ENCODE measurements around the gene RNASE9. TPM values are rescaled to one million over a fixed set of nuclear protein-coding genes. Genes with fewer than 3 reads are reported as not detected.

Gene RNASE9
- polyA plus RNA-seq, 3 donors: not detected

GRCh38 chr14:20583142-20583541, 22.3 kb upstream of the RNASE9 start:
- H3K27ac Mint-ChIP-seq: no peak overlapping the region
- no peak overlapping the region for H3K4me2 ChIP-seq (replicated peaks; ENCODE audit: extremely low read depth, low read length, poor library complexity, severe bottlenecking)
- H3K79me2 ChIP-seq (ENCODE audit: insufficient read depth, low read length): no peaks in the 10 kb centered on the region
- peaks cover 2 to 5% (median 4%) of the 10 kb centered on the region in 7 donors for H3K9me3 Mint-ChIP-seq
- no peak overlapping the region for H3K27ac ChIP-seq (ENCODE audit: low read depth in 1 of 2, low read length in 2 of 2)
- TF ChIP-seq CTCF (IDR thresholded peaks at IDR 0.05): no peak
- peaks cover 0 to 5% (median 4%) of the 10 kb centered on the region in 3 donors for H3K27me3 Mint-ChIP-seq (ENCODE audit: low read depth in 3 of 3)
- no peaks in the 10 kb centered on the region for H3K27me3 ChIP-seq (ENCODE audit: control insufficient read depth in 2 of 2, insufficient read depth in 2 of 2, low read length in 2 of 2)
- H3K4me1 Mint-ChIP-seq: peaks cover 13% of the 10 kb centered on the region
- H3K36me3 ChIP-seq (replicated peaks in 1 of 2; ENCODE audit: control insufficient read depth in 1 of 2, insufficient read depth in 2 of 2, low read length in 2 of 2): no peaks in the 10 kb centered on the region
- no peak for DNase-seq
- no peaks in the 10 kb centered on the region for H3K9me3 ChIP-seq (replicated peaks in 1 of 2; ENCODE audit: control insufficient read depth in 1 of 2, insufficient read depth in 1 of 2, low read length in 2 of 2)
- H3K36me3 Mint-ChIP-seq: no peaks in the 10 kb centered on the region
- H3K4me3 ChIP-seq (replicated peaks in 1 of 3; ENCODE audit: low read depth in 2 of 3, low read length in 3 of 3): no peak overlapping the region
- H3K9ac ChIP-seq (ENCODE audit: insufficient read depth, low read length, poor library complexity, severe bottlenecking): no peak overlapping the region
- intact Hi-C loops (cut with micrococcal nuclease): no loop called here
- H4K20me1 ChIP-seq (ENCODE audit: insufficient read depth, low read length): no peaks in the 10 kb centered on the region
- H2AFZ ChIP-seq (ENCODE audit: insufficient read depth, low read depth, low read length, poor library complexity, severe bottlenecking): no peak overlapping the region
- H3K4me1 ChIP-seq (ENCODE audit: control insufficient read depth in 1 of 2, insufficient read depth in 2 of 2, low read length in 2 of 2): no peaks in the 10 kb centered on the region
- H3K4me3 Mint-ChIP-seq: no peak overlapping the region

- Histone ChIP-seq H3K9me3 (replicated peaks in 1 of 2; ENCODE audit: control insufficient read depth in 1 of 2, insufficient read depth in 1 of 2, low read length in 2 of 2) (no peaks in the 10 kb centered on the region), H4K20me1 (ENCODE audit: insufficient read depth, low read length) (no peaks in the 10 kb centered on the region), H3K27ac (ENCODE audit: low read depth in 1 of 2, low read length in 2 of 2) (no peak overlapping the region), H3K27me3 (ENCODE audit: control insufficient read depth in 2 of 2, insufficient read depth in 2 of 2, low read length in 2 of 2) (no peaks in the 10 kb centered on the region), H3K79me2 (ENCODE audit: insufficient read depth, low read length) (no peaks in the 10 kb centered on the region), H3K4me3 (replicated peaks in 1 of 3; ENCODE audit: low read depth in 2 of 3, low read length in 3 of 3) (no peak overlapping the region), H2AFZ (ENCODE audit: insufficient read depth, low read depth, low read length, poor library complexity, severe bottlenecking) (no peak overlapping the region), H3K9ac (ENCODE audit: insufficient read depth, low read length, poor library complexity, severe bottlenecking) (no peak overlapping the region), H3K4me2 (replicated peaks; ENCODE audit: extremely low read depth, low read length, poor library complexity, severe bottlenecking) (no peak overlapping the region), H3K4me1 (ENCODE audit: control insufficient read depth in 1 of 2, insufficient read depth in 2 of 2, low read length in 2 of 2) (no peaks in the 10 kb centered on the region), H3K36me3 (replicated peaks in 1 of 2; ENCODE audit: control insufficient read depth in 1 of 2, insufficient read depth in 2 of 2, low read length in 2 of 2) (no peaks in the 10 kb centered on the region)
- no peak for DNase-seq
- H3K9me3 Mint-ChIP-seq: peaks cover 0 to 3% (median 0%) of the 10 kb centered on the region in 7 donors
- peaks cover 0 to 4% (median 3%) of the 10 kb centered on the region in 3 donors for H3K27me3 Mint-ChIP-seq (ENCODE audit: low read depth in 3 of 3)
- TF ChIP-seq CTCF (IDR thresholded peaks at IDR 0.05): no peak
- no CpG with 5 or more reads among the region's 4 CpGs for WGBS (ENCODE audit: insufficient coverage)
- H3K4me3 Mint-ChIP-seq: no peak overlapping the region
- H3K4me1 Mint-ChIP-seq: peaks cover 11% of the 10 kb centered on the region
- intact Hi-C loops (cut with micrococcal nuclease): no loop called here
- no peaks in the 10 kb centered on the region for H3K36me3 Mint-ChIP-seq
- no peak overlapping the region for H3K27ac Mint-ChIP-seq
These were observed 19.4 kb upstream of the RNASE9 start for GRCh38 chr14:20580242-20580641.
